GM13977 (cell line): Measurements from ENCODE around the gene SLPI.

Source experiments
- DNase-seq: peaks from one replicate; pipeline ENCODE4 v3.0.0; 2012; ENCODE audit warnings: low spot score
- CTCF ChIP-seq: IDR thresholded peaks from 2 replicates; pipeline ENCODE4 v1.5.1; 2012; ENCODE audit warnings: mild to moderate bottlenecking, control low read depth; ENCODE audit not compliant: insufficient read depth; ENCODE audit errors: extremely low read depth, missing control alignments
- in situ Hi-C: fragments of 300-500 bp; cut with MboI; formaldehyde crosslinking; loops from one replicate; pipeline ENCODE4 v1.12.0; 2022; ENCODE audit warnings: low sequenced_read_pairs, low pct_unique_long_range_greater_than_20kb, mixed read lengths, inconsistent platforms; ENCODE audit not compliant: unreplicated experiment

Gene SLPI

GRCh38 chr20:45218124-45218523 lies 36.2 kb downstream of the SLPI start:
- in situ Hi-C loops: no loop called here
- TF ChIP-seq CTCF: no peak
- DNase-seq: no peak

- no peak for TF ChIP-seq CTCF
- DNase-seq: no peak
- in situ Hi-C loops: no loop called here
These were observed 41.5 kb downstream of the SLPI start for GRCh38 chr20:45212836-45213235.

GRCh38 chr20:45211569-45212474 lies 42.5 kb downstream of the SLPI start:
- TF ChIP-seq CTCF: no peak
- no peak for DNase-seq
- in situ Hi-C loops: no loop called here

- in situ Hi-C loops: no loop called here
- DNase-seq: no peak
These were observed 44.4 kb downstream of the SLPI start for GRCh38 chr20:45209924-45210323.

GRCh38 chr20:45206725-45207124 lies 47.6 kb downstream of the SLPI start, which contains the start of gene SEMG1:
TSS of gene SEMG1 (plus strand) at chr20:45207033. CDS start at chr20:45207054, 21 bp downstream.
- no peak for TF ChIP-seq CTCF
- in situ Hi-C loops: no loop called here
- no peak for DNase-seq

More at GRCh38 chr20:45209924-45210323, 44.4 kb downstream of the SLPI start:
- no peak for TF ChIP-seq CTCF
